ENCODE measurements around the gene STRAP. TPM values are rescaled to one million over a fixed set of nuclear protein-coding genes. Genes with fewer than 3 reads are reported as not detected.
A peak's percentile ranks its signal among the peaks of the same experiment; 100 is the strongest.

STRAP gene
- total RNA-seq, result 48.6 TPM

DNA sequence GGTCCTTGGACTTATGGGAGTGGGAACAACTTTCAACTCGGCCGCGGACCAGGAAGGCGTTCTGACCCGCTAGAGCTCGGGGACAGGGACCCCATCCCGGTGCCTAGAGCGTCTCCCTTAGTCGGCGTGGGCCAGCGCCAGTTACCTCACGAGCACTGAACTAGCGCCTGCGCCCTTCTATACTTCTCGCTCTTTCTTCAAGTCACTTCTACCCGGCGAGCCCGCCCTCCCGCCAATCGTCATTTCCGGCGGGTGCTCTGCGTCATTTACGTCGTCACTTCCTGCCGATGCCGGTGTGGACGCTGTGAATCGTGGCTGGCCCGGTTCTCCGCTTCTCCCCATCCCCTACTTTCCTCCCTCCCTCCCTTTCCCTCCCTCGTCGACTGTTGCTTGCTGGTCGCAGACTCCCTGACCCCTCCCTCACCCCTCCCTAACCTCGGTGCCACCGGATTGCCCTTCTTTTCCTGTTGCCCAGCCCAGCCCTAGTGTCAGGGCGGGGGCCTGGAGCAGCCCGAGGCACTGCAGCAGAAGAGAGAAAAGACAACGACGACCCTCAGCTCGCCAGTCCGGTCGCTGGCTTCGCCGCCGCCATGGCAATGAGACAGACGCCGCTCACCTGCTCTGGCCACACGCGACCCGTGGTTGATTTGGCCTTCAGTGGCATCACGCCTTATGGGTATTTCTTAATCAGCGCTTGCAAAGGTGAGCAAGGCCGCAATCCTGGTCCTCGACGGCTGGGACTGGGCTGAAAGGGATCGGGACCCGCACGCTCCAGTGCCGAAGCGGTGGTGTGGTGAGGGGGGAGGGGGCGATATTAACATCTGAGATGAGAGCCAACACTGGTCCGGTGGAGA, at the start of gene STRAP:
Gene STRAP (plus strand): TSS at position 270 of the 854 bp plus-strand sequence. CDS start 321 bp downstream, at position 591.
- peak; percentile 98 for DNase-seq (ENCODE audit: low spot score)
- ATAC-seq, result peak; percentile 87

GRCh38 chr12:15834575-15834974, 47.6 kb upstream of the STRAP start:
- no peak for DNase-seq (ENCODE audit: low spot score)
- ATAC-seq, result no peak

- ATAC-seq (no peak), DNase-seq (ENCODE audit: low spot score) (no peak)
Observed at GRCh38 chr12:15837141-15837790, 44.9 kb upstream of the STRAP start.

DNA sequence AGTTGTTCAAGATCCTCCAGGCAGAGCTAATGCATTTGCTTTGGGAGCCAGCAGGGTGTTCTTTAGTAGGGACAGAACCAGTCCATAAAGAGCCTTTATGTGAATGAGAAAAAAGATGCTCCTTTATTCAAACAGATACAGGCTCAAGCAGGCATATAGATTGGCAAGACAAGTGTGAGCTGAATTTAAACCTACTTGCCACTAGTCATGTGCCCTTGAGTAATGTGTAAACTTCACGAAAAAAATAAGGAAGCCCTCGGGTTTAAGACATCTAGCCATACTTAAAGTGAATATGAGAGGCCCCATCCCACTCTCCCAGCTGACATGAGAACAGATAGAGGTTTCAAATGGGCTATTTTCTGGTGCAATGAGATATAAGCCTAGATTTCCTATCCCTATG, 43.1 kb upstream of the STRAP start:
- DNase-seq (ENCODE audit: low spot score) (no peak), ATAC-seq (no peak)

DNA sequence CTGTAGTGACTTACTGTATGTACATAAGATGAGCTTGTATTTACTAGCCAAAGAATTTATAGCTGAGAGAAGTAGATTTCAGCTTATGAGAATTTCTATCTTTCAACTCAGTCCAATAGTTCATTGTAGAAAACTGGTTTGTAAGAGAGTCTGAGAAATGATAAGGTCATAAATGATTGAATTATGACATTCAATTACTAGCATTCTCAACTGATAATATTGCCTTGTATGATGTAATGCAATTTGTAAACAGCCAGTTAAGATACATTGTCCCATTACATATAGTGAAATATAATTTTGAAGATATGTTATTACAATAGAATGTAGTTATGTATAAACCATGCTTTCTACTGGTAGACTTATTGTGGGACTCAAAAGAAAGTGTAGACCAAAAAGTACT, 42.5 kb upstream of the STRAP start:
- ATAC-seq, result no peak
- no peak for DNase-seq (ENCODE audit: low spot score)

- ATAC-seq, result no peak
- DNase-seq (ENCODE audit: low spot score), result no peak
Observed at GRCh38 chr12:15842108-15842507, 40.1 kb upstream of the STRAP start.

GRCh38 chr12:15846887-15847286, 35.3 kb upstream of the STRAP start:
- ATAC-seq (peak; percentile 29), DNase-seq (ENCODE audit: low spot score) (no peak)

DNA sequence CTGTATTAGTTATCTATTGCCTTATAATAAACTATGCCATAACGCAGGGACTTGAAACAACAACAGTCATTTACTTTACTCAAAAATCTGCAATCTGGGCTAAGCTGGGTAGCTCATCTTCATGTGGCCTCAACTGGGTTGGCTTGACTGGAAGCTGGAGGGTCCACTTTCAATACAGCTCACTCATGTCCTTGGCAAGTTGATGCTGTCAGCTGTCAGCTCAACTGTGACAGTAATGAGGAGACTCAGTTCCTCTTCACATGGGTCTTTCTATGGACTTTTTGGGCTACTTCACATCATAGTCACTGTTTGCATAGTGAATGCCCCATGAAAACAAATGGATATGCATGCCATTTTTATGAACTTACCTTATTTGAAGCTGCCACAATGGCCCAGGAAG, 33.6 kb upstream of the STRAP start:
- ATAC-seq, result no peak
- no peak for DNase-seq (ENCODE audit: low spot score)

DNA sequence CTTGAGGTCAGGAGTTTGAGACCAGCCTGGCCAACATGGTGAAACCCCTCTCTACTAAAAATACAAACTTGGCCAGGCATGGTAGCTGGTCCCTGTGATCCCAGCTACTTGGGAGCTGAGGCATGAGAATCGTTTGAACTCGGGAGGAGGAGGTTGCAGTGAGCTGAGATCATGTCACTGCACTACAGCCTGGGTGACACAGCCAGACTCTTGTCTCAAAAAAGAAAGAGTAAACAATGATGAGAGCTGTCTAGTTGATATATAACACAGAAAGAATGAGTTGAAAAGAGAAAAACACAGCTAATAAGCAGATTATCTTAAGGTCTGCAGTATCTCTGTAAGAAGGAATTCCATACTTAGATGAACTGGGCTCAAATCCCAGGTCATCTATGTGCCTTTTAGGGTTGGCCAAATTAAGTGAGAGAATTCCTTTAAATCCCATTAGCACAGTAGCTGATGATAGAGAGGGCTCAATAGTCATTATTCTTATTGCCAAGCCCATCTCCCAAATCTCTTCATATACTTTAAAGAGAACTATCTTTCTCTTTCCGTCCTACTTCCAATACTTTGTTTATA, 31.1 kb upstream of the STRAP start:
- no peak for DNase-seq (ENCODE audit: low spot score)
- peak; percentile 57 for ATAC-seq

- ATAC-seq, result no peak
- DNase-seq (ENCODE audit: low spot score), result no peak
Observed at GRCh38 chr12:15851919-15852318, 30.3 kb upstream of the STRAP start.

DNA sequence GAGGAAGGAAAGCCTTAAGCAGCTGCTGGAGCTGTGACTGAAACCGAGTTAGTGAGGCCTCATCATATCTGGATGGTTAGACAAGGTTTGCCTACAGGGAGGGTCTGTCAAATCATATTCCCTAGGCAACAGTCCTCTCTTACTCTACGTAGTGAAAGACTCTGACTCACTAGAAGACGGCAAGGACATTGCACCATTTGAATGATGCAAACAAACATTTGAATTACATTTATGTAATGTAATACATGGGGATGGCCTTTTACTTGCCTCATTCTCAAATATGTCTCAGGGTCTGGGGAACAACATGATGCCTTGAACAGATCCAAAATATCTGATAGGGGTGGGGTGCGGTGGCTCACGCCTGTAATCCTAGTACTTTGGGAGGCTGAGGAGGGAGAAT, 29.8 kb upstream of the STRAP start:
- DNase-seq (ENCODE audit: low spot score), result no peak
- no peak for ATAC-seq

DNA sequence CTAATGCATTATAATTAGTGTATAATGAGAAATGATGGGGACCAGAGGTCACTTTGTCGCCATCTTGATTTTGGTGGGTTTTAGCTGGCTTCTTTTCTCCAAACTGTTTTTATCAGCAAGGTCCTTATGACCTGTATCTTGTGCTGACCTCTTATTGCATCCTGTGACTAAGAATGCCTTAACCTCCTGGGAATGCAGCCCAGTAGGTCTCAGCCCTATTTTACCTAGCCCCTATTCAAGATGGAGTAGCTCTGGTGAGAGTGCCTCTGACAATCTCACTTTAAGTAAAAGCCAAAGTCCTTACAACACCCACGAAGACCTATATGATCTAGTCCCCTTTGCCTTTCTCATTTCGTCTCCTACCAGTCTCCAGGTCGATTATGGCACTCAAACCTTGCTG, 28.3 kb upstream of the STRAP start:
- ATAC-seq (no peak), DNase-seq (ENCODE audit: low spot score) (no peak)

DNA sequence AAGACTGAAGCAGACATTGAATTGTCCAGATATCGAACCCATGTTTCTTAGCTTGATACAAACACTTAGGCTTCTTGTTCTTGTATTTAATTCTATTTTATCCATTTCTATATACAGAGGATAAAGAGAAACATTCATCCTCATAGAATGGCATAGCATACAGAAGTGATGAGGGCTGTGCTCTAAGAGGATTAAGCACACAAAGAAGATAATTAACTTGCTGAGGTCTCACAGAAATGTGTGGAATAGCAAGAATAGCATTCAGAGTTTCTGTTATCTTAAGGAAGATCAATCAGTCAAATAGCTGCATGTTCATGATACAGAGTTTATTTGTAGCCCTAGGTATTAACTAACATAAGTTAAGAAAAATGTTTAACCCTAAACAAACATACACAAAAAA, 27.3 kb upstream of the STRAP start:
- ATAC-seq (no peak), DNase-seq (ENCODE audit: low spot score) (no peak)

- ATAC-seq (no peak), DNase-seq (ENCODE audit: low spot score) (no peak)
Observed at GRCh38 chr12:15855646-15856045, 26.5 kb upstream of the STRAP start.

DNA sequence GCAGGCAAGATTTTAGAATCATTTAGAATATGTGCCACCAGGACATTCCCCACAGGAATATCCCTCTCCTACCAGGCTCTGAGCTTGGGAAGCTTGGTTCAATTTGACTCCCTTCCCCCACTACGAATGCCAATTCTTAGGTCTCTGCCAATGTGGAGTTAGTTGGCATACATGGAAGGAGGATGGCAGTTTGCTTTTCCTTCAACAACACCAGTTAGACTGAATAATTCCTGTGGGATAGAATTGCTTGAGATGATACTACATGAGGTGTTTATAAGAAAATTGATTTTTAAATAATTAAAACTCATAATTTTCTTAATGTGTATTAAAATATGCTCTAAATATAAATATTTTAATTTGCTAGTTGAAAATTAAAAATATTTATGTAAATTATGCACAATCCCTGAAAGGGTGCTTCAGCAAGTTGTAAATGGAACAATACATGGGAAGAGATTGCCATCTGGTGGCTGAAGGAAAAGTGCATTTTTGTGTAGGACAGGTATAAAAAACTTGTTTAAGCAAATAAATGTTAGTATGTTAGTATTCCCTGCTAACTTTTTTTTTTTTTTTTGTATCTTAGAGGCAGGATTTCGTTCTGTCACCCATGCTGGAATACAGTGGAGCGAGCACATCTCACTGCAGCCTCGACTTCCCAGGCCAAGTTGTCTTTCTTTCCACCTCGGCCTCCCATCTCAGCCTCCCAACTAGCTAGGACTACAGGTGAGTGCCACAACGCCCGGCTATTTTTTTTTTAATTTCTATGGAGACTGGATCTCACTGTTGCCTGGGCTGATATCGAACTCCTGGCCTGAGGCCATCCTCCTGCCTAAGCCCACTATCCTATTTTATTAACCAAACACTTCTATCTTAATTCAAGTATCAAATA, 25.8 kb upstream of the STRAP start:
- ATAC-seq, result peak; percentile 88
- DNase-seq (ENCODE audit: low spot score), result no peak

GRCh38 chr12:15858353-15858752, 23.8 kb upstream of the STRAP start:
- ATAC-seq, result no peak
- no peak for DNase-seq (ENCODE audit: low spot score)

DNA sequence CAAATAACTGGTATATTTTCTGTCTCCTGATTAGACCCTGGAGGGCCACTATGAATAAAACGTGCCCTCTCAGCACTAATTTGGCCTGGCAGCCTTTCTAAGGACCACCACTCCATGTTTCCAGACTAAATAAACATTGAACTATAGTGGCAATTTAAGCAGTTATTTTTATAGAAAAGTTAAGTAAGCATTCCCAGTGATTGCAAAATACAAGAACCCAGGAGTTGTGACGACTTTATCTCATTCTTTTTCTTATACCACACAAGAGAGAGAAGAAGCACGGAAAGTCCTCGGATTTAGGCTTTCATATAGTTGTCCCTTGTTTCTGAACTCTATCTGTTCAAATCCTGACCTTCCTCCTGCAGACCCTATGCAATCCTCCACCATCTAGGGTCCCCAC, 23.1 kb upstream of the STRAP start:
- ATAC-seq (no peak), DNase-seq (ENCODE audit: low spot score) (no peak)

GRCh38 chr12:15861404-15861803, 20.8 kb upstream of the STRAP start:
- DNase-seq (ENCODE audit: low spot score) (no peak), ATAC-seq (peak; percentile 68)

DNA sequence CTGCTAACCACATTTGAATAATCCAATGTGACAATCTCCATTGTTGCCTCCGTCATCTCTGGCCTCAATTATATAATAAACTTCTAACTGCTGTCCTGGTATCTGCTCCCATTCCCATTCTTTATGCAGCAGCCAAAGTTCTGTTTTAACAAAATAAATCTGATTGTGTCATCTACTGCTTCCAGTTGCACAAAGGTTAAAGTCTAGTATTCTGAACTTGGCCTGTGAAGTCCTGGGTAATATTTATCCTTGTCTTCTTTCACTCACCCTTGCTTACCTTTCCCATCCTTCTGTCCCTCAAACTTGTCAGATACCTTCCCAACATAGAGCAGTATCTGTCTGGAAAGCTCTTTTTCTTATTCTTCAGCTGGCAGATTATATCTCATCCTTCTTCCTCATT, 19.3 kb upstream of the STRAP start:
- DNase-seq (ENCODE audit: low spot score) (no peak), ATAC-seq (peak; percentile 89)

GRCh38 chr12:15863372-15863771, 18.8 kb upstream of the STRAP start:
- DNase-seq (ENCODE audit: low spot score) (no peak), ATAC-seq (peak; percentile 58)

DNA sequence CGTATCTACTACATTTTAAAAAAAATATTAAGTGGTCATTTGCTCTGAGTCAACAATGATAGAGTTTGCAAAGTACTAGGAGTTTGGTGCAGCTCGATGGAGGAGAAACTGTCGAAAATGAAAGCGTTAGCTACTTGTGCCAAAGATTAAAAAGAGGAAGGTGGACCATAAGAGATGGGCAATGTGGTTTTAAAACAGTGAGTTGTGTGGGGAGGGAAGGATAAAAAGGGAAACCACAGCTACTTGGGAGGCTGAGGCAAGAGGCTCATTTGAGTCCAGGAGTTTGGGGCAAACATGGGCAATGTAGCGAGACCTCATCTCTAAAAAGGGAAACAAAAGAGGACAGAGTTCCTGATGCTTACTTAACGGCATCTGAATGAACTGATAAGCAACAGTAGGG, 18.2 kb upstream of the STRAP start:
- ATAC-seq, result no peak
- DNase-seq (ENCODE audit: low spot score), result no peak

Measured in left lobe of liver (tissue), 2 donors.